ENCODE data around the gene UBE2H.
"Not testable (repeated sequence)": the region's sequence is repeated elsewhere in the genome, so short reads cannot be mapped to it uniquely, and the experiment has no call there.

UBE2H gene

GRCh38 chr7:129952653-129953560, at the start of gene UBE2H:
Gene UBE2H (minus strand): TSS chr7:129952960. CDS start chr7:129952555, 405 bp downstream.
- DNase-seq, result peak; percentile 80 to 84

GRCh38 chr7:129998446-129998845, 45.7 kb upstream of the UBE2H start:
- DNase-seq, result no peak

DNA sequence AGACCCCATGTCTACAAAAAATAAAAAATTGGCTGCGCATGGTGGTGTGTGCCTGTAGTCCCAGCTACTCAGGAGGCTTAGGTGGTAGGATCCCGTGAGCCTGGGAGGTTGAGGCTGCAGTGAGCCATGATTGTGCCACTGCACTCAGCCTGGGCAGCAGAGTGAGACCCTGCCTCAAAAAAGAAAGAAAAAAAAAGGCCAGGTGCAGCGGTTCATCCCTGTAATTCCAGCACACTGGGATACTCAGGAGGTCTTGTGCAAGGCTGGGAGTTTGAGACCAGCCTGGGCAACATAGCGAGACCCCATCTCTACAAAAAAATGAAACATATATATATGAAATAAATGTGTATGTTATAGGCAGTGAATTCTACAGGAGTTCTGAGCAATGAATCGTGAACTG, 44.5 kb upstream of the UBE2H start:
- DNase-seq, result no peak

GRCh38 chr7:129993275-129993674, 40.5 kb upstream of the UBE2H start:
- no peak for DNase-seq

DNA sequence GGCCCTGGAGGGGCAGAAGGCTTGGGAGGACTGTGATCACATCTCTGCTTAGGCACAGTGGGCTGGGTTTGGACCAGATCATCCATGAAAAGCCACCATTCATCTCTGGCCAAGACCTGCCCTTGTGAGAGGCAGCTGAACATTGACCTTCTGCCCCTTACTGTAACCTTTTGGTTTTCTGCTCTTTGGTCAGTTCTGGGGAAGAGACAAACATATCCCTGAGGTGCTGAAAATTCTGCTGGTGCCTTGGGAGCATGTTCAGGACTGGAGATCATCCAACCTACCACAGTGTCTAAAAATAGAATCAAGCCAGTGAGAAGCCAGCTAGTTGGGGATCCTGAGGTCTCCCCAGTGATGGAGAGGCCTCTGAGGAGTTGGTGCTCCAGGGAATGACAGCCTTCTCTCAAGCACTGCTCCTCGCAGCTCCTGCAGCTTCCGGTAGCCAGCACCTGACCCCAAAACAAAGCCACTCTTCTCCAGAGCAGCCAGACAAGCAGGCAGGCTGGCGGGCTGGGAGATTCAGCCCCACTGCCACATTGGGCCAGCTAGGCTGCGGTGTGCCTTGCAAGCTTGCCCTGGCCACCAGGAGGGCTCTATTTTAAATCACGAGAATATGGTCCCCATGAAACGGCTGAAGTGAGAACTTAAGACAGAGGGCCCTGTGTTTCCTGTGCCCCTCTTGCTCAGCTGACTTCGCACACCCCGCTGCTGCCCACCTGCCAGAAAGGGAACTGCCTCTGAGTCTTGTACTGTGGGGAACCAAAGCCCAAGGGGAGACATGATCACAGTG, 37.8 kb upstream of the UBE2H start:
- no peak for DNase-seq

DNA sequence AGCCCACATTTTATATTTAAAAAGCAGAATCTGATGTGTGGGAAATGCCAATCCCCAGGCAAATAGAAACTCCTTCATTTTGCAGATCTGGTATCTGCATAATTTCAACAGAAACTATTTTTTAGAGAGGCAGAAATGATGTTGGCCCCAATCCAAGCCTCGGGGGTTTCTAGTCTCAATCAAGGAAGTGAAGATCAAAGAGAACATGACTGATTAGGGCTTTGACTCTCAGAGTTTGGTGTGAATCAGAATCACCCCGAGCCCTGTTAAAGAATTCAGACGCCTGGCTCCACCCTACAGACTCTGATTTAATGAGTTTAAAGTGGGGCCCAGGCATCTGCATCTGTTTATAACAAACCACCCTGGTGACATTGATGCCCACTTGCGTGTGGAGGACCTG, 36.7 kb upstream of the UBE2H start:
- DNase-seq, result no peak

- no peak for DNase-seq
Measured at GRCh38 chr7:129986600-129986999, 33.8 kb upstream of the UBE2H start.

DNA sequence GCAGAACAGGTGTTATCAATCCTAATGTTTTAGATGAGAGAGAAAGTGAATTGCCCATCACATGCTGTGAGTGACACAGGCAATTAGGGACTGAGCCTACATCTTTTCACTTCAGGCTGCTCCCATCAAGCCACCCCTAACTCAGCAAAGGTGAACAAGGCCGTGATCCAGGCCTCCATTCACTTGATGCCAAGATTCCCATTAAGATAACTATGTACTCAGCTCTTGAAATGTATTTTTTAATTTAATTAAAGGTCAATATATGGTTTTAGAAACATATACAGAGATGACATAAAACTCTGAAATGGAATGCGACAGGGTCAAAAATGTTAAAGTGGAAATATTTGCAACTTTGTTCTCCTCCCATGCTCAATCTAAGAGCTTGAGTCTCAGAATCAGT, 27.9 kb upstream of the UBE2H start:
- DNase-seq, result no peak

DNA sequence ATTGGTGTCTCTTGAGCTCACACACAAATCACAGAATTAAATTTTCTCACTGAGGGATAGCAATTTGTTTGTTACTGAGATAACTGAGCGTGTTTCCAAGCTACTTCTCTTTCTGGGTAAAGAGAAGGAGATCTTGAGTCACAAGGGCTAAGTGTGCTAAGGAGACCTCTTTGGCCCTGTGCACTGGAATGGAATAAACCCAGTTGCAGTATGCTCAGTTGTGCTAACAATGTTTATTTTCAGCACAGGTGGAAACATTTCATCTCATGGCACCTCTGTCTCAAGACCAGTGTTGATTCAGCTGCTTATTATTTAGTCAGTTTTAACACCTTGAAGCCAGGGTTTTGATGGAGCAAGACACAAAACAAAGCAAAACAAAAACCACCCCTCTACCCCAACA, 22.5 kb upstream of the UBE2H start:
- no peak for DNase-seq

DNA sequence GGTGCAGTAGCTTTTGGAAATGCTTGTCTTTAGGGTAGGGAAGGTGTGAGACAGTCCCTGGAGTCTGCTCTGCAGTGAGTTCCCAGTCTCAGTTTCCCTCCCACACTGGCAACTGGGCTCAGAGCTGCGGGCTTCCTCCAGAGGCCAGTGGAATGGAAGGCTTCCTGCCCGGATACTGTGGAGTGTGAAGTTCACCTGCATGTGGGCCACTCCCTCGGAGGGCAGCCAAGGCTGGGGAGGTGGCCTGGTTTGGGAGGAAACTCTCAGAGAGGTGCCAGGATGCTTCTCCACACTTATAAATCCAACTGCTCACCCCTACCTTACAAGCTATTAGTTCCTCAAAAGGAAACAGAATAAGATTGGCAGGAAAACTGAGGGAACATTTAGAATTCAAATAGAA, 18.1 kb upstream of the UBE2H start:
- DNase-seq, result no peak

DNA sequence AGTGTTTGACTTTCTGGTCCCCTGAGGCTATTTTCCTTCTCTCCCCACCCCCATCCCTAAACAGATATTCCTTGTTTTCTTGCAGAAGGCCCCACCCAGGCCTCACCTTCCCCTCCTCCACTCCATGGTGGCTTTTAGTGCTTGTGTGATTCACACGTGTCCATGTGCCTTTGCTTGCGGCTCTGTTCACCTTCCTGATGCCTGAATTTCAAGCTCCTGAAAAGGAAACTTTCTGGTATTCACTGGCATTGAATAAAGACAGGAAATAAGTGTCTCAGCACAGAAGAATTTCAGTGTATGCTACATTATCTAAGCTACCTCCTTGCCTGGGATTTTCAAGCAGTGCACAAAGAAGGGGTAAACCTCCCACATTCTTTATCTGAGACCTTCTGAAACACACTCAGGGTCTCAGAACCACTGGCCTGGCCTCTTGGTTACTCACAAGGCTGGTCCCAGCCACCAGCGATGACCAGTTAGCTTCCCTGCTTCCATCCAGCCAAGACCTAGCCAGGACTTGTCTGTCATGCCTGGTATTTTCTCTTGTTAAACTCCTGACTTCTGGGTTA, 17.2 kb upstream of the UBE2H start:
- no peak for DNase-seq

DNA sequence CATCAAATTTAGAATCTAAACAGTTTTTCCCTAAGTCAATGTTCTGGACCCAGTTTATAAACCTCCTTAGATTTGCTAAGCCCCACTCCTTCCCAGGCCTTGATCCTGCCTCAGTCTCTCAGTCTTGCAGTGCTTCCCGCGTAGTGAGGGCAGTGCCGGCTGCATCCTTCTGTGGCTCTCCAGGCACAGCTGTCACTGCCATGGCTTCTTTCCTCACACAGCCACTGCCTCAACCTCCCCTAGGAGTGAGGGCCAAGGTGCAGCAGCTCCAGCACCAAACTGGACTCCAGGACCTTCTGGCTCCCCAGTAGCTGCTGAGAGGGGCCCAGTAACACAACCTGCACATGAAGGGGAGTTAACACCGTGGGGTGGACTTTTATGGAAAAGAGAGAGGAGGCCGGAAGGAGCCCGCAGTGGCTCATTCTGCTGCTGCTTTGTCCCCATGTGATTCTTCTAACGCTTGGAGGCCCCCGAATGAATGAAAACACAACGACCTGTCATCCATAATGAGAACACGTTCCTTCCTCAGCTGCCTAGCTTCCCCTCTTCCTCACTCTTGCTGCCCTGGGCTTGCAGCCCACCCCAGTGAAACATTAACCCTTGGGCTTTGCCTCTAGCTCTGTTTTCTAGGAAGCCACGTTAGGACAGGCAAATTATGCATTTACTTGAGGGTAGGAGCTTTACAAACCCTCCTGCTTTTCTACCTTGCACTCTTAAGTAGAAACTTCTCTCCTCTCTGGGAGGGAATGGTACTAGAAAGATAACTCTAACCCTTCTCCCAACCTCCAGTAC, 16.0 kb upstream of the UBE2H start:
- DNase-seq, result no peak

DNA sequence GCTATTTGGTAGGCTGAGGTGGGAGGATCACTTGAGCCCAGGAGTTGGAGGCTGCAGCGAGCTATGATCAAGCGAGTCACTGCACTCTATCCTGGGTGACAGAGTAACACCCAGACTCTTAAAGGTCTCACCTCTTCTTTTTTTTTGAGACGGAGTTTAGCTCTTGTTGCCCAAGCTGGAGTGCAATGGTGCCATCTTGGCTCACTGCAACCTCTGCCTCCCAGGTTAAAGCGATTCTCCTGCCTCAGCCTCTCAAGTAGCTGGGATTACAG, 7.4 kb upstream of the UBE2H start:
- not testable (repeated sequence) for DNase-seq

- DNase-seq, result peak; percentile 19 to 40
Measured at GRCh38 chr7:129959471-129960203, 6.9 kb upstream of the UBE2H start.

GRCh38 chr7:129958643-129959470, 6.1 kb upstream of the UBE2H start:
- DNase-seq, result peak; percentile 15 to 16

DNA sequence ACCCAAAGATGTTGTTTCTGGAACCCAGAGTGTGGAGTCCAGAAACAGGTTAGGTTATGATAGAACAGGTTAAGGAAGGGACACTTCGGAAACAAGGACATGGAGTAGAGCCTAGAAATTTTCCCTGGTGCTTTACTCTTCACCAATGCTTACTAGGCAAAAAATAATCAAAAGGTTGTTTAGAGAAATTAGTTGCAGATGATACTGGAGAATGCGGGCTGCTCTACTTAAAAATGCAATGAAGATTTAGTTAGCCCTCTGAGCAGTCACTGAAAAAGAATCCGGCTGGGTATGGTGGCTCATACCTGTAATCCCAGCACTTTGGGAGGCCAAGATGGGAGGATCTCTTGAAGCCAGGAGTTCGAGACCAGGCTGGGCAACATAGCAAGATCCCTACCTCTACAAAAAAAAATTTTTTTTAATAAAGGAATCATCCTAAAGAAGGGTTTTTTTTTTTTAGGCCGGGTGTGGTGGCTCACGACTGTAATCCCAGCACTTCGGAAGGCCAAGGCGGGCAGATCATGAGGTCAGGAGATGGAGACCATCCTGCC, 3.3 kb upstream of the UBE2H start:
- DNase-seq, result no peak

DNA sequence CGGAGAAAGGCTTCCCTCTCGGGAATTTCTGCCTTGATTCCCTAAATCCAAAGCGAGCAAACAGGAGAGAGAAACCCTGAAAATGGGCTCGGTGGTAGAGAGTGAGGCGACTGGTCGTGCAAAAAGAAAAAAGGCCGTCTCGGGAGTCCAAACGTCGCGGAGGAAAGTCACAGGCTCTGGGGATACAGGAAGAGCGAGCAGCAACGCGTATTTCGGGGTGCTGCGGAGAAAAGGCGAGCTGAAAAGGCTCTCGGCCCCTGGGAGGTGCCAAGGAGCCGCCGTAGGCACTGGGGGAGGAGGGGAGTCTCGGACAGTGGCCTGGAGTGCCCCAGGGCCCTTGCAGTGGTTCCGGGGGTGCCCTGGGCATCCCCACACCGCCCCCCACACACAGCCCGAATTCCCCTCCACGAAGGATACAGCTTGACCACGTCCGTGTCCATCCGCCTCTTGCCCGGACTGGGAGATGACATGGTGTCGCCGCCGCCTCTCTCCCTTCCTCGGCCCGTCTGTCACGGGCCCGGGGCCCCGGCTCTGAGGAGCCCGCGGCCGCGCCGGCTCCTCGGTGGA, 591 bp downstream of the UBE2H start:
- peak in 1 of 2 experiments; percentile 36 for DNase-seq

DNA sequence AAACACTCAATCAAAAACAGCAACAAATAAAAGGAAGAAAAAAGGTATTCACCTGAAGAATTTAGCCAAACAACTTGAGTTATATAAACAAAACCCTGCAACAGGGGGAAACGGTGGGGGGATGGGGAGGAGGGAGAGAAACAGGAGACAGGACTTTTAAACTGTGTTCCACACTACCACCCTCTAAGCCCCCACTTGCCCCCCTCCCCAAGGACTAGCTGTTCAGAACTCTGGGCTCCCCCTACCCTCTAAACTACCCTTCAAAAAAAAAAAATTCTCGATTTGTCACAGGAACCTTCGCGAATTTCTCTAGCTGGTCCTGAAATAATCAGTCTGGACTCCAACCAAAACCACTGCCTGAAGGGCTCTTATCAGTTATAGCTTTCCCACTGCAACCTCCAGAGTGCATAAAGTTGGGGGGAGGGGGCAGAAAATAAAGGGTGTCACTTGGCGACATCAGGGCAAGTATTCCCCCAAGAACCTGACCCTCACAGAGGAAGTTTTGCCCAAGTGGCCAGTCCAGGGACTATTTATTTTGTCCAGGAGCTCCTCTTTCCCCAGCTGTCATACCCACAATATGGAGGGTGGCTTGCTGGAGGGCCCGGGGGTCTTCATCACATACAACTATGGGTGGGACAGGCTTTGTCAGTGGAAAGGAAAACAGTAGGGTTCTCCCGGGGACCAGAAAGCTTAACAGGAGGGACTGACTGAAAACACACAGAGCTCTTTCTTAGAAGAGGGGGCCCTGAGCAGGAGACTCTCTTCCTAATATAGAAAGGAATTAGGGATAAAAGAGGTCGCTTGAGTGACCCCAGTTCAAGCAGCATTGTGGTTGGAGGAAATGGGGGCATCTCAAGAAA, 1.3 kb downstream of the UBE2H start:
- no peak for DNase-seq

- DNase-seq, result no peak
Measured at GRCh38 chr7:129950933-129951225, 1.9 kb downstream of the UBE2H start.
